ENCODE data around the gene ZNF322.

The ZNF322 gene

GRCh38 chr6:26613689-26614683 lies 45.6 kb downstream of the ZNF322 start:
- DNase-seq = no peak

DNA sequence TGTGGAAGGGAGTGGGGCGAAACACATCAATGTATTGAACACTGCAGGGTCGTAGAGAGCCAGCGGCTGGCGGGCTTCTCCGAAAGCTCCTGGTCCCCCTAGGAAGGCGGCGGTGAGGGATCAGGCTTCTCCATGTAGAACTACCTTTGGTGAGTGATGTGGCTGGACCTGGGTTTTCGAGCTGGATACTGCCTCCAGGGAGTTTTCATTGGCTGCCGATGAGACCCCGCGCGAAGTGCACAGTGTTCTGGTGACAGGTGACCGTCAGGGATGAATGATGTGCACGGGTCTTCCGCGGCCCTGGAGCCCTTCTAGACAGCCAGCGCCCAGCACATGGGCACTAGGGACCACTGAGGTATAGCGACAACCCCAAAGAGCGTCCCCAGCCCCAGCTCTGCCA lies 46.3 kb downstream of the ZNF322 start:
- no peak for DNase-seq

- no peak for DNase-seq
Observed at GRCh38 chr6:26611599-26611998, 47.9 kb downstream of the ZNF322 start.

DNA sequence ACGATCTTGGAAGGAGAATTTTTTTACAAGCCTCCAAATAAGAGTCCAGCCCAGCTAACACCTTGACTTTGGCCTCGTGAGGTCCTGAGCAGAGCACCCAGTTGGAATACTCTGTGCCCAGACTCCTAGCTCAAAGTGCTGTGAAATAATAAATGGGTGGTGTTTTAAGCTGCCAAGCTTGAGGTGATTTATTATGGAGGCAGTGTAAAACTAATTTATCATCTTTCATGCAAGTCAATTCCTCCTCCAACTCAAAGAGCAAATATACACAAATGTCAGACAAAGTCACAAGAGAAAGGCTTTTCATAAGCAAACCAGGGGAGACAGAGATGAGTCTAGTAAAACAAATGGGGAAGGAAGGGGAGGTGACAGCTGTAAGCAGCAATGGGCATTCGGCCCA lies 50.1 kb downstream of the ZNF322 start:
- no peak for DNase-seq

DNA sequence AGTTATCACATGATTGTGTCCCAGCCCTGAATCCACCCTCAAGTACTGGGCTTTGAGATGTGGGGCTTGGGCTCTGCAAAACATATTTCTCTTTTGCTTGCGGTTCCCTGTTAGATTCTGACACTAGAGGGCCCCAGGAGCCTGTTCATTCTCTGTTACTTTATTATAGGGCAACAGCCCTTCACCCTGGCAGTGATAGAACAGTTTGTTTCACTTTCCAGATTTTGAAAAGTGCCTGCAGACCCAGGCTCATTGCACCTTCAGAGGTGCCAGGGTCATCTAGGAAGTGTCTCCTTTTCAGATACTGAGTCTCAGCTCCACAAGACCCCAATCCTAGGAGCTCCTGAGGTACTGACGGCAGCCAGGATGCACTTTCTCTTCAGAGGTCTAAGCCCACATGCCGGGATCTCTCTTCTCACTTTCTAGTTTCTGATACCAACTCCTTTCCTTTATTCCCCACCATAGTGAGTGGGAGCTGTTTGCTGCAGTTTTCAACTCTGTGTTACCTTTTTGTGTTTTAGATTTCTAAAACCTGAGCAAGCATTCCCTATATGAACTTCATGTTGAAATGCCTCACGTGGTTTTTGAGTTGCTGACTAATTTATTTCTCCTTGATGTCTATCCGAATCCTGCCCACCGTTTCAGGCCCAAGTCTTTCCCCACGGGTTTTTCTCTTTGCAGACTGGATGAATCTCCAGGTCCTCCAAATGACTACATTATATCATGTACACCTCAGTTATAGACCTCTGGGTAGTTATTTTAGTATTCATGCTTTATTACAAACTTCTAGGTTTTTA lies 51.9 kb downstream of the ZNF322 start:
- peak; percentile 43 for DNase-seq

DNA sequence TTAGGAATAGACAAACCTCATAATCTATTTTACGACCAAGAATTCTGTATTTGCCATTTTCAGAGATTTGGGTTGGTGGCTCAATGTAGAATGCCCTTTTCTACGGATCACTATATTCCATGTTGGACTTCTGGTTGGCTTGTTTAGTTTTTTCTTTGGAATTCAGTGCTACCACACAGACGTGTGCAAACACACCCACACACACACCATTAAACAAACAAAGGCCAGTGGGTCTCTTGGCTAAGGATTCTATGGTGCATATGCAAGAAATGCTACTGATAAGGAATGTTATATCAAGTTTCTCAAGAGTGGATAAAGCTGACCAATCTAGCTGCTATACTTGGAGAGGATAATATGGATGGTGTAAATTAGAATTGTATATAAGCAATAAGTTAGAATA lies 54.7 kb downstream of the ZNF322 start:
- no peak for DNase-seq

GRCh38 chr6:26604026-26604425 lies 55.5 kb downstream of the ZNF322 start:
- no peak for DNase-seq

DNA sequence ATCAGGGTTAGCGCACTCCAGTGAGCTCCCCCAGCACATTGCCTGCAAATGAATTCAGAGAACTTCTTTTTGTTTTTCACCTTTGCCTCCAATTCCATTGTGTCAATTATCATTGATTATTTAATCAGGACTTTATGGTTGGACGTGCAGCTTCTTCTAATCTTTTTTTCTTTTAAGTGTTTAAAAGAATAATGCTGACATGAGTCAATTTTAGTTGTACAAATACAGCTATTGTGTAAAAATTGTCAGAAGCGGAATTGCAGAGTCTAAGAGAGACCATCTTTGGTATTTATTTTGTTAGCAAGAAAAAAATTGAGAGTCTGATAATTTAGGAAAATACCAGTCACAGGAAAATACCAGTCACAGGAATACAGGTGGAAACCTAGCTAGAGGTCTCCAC lies 57.3 kb downstream of the ZNF322 start:
- no peak for DNase-seq

GRCh38 chr6:26600759-26601158 lies 58.8 kb downstream of the ZNF322 start:
- DNase-seq = no peak

DNA sequence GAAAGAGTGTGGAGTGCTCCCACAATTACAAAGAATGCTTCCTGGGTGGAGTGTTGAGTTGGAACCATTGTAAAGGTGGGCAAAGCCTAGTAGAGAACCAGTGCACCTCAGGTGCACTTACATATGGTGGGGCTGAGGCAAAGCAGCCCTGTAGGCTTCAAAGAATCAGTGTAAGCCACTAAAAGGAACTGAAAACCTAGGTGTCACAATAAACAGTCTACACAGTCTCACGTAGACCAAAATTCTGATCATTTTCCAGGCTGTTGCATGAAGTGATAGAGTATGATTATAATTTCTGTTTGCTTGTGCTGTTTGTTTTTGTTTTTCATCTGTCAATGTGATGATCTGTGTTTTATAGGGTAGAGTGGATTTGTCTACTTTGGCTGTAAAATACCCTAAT lies 60.0 kb downstream of the ZNF322 start:
- no peak for DNase-seq

DNA sequence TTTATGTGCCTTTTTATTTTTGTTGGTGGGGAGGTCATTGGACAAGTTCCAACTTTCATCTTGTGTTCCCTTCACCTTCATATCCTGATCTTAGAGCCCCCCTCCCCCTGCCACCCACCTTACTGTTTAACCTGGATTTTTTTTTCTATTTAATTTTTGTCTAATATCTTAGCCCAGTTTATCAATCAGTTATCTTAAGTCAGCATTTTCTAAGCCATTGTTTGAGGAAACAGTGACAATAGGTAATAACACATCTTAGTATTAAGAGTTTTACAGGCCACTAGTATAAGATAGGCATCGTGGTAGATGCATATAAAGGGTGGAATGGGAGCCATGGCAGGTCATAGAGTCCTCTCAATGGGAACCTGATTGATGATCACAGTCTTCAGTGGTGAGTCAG lies 60.4 kb downstream of the ZNF322 start:
- DNase-seq = no peak

DNA sequence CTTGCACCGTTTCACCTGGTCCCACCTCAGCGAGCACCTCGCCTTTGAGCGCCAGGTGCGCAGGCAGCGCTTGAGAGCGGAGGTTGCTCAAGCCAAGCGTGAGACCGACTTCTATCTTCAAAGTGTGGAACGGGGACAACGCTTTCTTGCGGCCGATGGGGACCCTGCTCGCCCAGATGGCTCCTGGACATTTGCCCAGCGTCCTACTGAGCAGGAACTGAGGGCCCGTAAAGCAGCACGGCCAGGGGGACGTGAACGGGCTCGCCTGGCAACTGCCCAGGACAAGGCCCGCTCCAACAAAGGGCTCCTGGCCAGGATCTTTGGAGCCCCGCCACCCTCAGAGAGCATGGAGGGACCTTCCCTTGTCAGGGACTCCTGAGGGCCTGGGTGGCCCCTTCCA lies 61.3 kb downstream of the ZNF322 start:
- no peak for DNase-seq

DNA sequence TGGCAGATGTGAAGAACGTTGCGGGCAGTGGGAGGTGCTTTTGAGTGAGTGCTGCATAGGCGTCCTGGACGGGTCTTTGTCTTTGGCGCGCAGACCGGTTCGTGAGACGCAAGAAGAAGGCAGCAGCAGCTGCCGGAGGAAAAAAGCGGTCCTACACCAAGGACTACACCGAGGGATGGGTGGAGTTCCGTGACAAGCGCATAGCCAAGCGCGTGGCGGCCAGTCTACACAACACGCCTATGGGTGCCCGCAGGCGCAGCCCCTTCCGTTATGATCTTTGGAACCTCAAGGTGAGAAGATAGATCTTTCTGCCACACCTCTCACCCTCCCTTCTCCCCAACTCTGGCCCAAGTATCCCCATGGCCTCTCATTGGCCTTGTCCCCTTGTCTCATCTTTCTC lies 61.7 kb downstream of the ZNF322 start:
- no peak for DNase-seq

DNA sequence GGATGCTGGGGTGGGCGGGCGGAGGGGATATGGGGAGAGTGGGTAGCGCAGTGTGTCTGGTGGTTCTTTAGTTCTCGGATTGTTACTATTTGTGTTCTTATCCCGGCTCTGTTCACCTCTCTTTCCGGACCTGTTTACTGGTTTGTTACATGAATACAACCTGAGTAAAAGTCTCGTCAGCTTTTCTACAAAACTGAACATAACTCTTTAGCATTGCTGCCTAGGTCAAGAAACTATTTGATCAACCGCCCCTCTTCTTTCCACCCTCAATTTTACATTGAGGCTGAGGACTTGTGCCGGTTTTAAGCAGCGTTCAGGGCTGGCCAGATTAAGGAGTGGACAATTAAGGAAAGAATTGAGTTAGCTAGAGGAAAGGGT lies 62.2 kb downstream of the ZNF322 start:
- no peak for DNase-seq

DNA sequence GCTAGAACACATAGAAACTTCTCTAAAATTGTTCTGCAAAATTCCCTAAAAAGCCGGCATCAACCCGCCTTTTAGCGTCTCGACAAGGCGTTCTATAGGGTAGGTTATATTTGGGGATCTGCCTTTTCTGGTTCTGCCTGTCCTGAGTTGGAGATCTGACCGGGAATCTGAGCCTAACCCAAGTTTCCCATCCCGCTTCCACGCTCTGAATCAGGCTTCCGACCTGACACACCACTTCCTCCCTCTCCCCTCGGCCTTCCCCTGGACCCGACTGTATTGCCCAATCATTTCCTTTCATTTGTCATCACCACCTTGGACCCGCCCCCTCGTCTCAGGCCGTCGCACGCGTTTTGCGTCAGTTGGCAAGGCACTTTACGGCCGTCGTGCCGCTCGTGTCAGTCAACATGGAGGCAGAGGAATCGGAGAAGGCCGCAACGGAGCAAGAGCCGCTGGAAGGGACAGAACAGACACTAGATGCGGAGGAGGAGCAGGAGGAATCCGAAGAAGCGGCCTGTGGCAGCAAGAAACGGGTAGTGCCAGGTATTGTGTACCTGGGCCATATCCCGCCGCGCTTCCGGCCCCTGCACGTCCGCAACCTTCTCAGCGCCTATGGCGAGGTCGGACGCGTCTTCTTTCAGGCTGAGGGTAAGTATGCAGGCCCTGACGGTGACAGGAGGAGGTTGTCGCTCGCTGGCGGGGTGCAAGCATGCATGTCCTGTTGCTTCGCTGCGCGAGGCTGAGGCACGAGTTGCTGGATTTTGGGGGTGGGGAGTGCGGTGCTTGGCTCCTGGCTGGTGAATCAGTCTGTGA lies 62.8 kb downstream of the ZNF322 start, which contains the start of gene ABT1:
ABT1 (plus strand) TSS at position 375 of the 810 bp plus-strand sequence; CDS start at position 405, 30 bp downstream.
- peak; percentile 85 for DNase-seq

- DNase-seq = peak; percentile 32
Observed at GRCh38 chr6:26595669-26596269, 63.8 kb downstream of the ZNF322 start.

DNA sequence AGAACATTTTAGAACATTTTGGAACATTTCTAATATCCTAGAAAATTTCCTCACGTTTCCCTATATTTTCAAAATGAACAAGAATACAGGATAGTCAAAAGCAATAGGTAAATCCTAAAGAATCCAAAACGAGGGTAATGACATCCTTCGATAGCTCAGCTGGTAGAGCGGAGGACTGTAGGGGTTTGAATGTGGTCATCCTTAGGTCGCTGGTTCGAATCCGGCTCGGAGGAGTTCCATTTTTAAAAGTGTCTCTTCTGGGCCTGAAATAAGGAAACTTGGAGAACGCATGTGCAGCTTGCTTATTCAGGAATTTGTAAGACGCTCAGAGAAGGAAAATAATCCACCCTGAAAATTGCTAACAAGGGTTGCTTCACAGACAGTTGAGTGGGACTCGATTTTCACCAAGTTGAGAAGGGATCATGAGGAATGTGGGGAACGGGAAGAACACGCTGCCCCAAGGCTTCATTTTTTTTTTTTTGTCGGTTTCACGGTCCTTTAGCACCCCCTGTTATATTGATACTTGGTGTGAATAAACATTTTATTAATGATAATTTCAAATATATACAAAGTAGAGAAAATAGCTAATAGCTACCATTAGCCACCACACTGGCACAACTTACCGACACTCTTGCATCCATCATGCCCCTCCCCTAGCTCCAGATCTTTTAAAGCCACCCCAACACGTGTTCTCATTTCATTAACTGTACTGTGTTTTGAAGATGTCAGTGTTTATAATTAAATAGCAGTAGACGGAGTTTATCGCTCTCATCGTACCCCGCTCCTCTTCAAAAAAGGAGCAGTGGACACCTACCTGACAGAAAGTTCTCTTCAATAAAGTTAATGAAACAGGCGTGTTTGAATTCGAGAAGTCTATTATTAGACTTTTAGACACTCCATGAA lies 64.6 kb downstream of the ZNF322 start:
- DNase-seq = no peak

DNA sequence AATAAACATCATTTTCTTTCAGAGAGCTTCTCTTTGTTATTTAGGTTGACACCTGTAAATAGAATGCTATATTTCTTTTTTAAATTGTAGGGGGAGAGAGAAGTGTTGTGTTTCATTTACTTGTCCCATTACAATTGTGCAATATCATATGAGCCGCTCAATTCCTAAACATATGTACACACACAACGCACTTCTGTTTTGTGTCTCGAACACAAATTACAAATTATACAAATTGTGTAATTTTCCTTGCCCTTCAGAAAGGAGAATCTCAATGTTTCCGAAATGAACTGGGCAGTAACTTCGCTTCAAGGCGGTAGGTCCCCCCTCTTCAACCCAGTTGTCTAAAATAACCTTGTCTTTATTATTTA lies 65.4 kb downstream of the ZNF322 start:
- DNase-seq = no peak

DNA sequence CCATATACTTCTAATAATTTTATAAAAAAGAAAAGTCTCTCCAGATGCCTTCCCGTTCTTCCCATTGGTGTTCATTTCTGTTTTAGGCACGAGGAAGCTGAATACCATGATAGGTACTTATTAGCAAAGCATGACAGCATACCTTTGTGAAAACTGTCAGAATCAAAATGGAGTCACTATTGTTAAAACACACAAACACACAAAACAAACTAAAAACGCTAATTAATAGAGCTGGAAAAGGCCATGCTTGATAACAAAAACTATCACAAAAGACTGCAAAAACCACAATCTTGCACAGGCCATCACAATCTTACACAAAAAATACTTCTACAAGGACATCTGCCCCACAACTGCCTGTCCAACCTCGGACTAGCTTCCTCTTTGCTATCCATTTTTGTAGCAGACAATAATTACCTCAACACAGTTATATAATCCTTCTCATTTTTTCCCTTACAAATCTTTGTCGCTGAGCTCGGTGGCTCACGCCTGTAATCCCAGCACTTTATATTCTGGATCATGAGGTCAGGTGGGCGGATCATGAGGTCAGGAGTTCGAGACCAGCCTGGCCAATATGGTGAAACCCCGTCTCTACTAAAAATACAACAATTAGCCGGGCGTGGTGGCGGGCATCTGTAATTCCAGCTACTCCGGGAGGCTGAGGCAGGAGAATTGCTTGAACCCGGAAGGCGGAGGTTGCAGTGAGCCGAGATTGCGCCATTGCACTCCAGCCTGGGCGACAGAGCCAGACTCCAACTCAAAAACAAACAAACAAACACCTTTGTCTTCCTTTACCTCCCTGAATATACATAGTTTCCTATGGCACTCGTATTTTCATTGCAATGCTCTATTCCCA lies 66.0 kb downstream of the ZNF322 start:
- DNase-seq = no peak

- no peak for DNase-seq
Observed at GRCh38 chr6:26592649-26593048, 66.9 kb downstream of the ZNF322 start.

- DNase-seq = no peak
Observed at GRCh38 chr6:26588965-26589364, 70.6 kb downstream of the ZNF322 start.
